GM12801 (cell line): ENCODE data around the gene GAPVD1.

Source experiments
- TF ChIP-seq, protein P1 (sequence below): IDR thresholded peaks from one replicate; pipeline ENCODE4 v1.5.1; 2011; ENCODE audit warnings: control low read depth; ENCODE audit not compliant: insufficient read length; ENCODE audit errors: extremely low read depth

GAPVD1 gene

DNA sequence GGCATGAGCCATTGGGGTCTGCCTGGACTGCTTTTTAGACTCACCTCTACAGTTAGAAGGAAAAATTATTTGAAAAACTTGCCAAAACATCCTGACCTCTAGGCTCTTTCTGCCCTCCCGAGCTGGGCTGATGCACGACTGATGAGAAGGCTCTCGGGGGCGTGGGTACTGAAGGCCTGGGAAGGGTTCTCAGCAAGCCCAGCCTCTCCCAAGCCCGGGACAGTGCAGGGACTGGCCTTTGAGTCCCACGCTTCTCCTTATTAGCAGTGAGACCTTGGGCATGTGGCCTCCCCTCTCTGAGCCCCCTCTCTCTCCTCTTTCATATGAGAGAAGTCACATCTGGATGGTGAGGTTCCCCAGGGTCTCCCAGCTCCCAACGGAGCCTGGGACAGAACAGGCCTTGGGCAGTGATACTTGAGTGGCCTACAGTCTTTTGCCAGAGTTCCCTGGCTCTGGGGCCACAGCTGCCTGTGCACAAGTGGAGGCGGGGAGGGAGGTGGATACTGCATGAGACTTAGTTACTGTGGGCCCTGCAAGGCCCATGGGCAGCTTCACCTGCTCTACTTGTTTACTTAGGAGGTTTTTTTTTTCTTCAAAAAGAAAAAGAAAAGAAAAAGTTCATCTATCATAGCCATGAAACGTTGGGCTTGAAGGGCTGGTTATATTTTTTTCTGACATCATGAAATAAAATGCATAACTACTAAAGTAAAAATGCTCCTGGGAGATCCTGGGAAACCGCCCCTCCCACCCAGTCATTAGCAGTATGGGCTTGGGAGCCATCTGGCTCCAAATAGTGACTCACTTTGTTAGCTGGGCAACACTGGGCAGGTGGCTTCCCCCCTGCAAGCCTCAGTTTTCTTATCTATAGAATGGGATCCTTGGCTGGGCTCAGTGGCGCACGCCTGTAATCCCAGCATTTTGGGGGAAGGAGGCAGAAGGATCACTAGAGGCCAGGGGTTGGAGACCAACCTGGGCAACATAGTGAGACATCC is 139.4 kb downstream of the GAPVD1 start:
- TF ChIP-seq, protein P1, sequence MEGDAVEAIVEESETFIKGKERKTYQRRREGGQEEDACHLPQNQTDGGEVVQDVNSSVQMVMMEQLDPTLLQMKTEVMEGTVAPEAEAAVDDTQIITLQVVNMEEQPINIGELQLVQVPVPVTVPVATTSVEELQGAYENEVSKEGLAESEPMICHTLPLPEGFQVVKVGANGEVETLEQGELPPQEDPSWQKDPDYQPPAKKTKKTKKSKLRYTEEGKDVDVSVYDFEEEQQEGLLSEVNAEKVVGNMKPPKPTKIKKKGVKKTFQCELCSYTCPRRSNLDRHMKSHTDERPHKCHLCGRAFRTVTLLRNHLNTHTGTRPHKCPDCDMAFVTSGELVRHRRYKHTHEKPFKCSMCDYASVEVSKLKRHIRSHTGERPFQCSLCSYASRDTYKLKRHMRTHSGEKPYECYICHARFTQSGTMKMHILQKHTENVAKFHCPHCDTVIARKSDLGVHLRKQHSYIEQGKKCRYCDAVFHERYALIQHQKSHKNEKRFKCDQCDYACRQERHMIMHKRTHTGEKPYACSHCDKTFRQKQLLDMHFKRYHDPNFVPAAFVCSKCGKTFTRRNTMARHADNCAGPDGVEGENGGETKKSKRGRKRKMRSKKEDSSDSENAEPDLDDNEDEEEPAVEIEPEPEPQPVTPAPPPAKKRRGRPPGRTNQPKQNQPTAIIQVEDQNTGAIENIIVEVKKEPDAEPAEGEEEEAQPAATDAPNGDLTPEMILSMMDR = no peak

DNA sequence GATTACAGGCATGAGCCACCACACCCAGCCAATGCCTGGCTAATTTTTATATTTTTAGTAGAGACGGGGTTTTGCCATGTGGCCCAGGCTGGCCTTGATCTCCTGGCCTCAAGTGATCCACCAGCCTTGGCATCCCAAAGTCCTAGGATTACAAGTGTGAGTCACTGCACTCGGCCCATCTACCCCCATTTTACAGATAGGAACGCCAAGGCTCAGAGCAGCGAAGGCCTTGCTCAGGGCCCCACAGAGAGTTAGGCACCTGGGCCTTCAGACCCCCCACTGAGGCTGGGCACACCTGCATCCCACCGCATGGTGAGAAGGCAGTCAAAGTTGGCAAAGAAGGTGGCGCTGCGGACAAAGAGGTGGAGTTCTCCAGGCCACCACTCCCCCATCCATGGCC is 143.1 kb downstream of the GAPVD1 start:
- TF ChIP-seq, protein P1 = no peak

DNA sequence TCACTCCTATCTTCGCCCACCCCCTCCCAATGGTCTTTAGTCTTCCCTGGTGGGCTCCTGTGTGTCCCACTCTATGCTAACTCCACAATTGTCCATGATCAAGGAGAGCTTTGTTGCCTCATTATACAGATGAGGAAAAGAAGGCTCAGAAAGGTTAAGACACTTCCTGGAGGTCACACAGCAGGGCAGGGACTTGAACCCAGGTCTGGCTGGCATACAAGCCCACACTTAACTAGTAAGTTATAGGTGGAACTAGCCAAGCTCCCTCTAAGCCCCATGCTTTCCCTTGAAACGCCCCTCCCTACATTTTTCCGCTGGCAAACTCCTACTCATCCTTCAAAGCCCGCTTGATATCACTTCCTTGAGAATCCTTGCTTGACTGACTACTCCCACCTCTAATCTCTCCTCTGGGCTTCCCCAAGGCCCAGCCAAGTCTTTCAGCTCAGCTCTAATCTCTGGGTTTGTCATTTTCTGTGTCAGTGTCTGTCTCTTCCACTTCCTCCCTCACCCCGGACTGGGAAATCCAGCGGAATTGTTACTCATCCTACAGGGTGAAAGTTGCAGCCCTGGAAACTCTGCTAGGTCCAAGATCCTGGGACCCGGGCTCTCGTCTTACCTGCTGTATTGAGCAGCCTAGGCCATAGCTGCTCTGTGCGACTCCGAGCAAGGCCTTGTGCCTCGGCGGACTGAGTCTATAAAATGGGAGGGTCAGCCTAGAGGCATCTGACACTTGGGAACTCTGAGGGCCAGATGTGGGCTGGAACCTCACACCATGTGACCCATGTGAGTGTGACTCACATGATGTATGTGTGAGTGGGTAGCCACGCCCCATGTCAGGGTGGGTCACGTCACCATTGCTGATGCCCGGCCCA is 144.5 kb downstream of the GAPVD1 start:
- TF ChIP-seq, protein P1 = no peak

DNA sequence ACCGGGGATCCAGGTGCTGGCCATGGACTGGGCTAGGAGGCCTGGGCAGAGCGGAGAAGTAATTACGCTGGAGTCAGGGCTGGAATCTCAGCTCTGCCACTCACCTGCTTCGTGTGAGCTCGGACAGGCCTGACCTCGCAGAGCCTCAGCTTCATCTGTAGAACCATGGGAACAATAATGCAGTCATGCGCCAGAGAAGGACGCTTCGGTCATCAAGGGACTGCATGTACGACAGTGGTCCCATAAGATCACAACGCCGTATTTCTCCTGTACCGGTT is 145.1 kb downstream of the GAPVD1 start:
- TF ChIP-seq, protein P1 = no peak

DNA sequence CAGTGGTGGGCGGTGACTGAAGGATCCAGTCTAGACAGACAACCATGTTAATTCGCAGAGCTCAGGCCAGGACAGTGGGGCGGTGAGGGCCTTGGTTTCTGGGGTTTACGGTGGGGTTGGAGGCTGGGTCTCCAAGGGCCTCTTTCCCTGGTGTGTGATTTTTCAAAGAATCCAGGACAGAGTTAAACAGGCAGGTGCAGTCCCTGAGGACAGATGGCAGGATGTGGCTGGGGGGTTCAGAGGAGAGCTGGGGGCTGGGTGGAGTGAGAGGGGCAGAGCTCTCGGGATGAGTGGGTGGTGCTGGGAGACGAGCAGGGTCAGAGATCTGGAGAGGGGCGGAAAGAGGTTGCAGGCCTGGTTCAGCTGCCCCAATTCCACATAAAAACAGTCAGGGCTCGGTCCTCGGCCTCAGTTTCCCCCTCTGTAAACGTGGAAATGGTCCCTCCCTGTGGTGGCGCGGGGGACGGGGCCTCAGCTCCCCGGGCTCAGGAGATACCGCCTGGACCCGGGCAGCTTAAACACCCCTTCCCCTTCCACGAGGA is 145.9 kb downstream of the GAPVD1 start:
- TF ChIP-seq, protein P1 = no peak

DNA sequence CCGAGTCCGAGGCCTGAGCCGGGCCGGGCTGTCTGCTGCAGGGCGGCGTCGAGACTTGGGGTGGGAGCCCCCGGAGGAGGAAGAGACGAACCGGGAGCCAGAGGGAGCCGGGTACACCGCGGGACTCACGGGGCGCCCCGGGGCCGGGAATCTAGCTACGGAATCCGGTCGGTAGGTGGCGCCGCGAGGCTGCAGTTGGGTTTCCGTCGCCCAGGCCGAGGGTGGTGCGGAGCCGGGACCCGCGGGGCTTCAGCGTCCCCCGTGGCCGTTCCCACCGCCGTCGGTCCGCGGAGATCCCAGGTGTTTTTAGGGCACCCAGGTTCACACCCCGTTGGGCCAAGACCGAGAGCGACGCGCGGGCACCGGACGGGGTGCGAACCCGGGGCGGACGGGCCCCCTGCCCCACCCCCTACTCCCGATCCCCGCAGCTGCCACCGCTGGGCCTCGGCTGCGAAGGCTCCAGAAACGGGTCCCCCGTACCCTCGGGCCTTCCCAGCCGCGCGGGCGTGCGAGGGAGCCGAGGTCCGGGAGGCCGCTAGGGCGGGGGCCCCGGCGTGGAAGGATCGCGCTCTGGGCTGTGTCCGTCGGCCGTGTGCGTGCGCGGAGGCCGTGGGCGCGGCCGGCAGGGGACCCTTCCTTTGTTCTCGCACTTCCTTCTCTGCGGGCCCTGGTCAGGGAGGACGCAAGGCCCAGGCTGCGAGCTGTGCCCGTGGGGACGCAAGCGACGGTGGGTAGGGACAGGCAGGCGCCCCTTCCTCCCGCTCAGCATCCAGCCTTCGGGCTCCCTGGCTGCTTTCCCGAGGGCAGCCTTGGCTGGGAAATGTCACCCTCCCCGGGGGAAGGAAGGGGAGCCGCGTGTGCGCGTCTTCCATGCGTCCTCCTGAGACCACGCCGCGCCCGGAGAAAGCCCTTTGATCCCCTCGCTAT is 146.6 kb downstream of the GAPVD1 start:
- TF ChIP-seq, protein P1 = no peak

DNA sequence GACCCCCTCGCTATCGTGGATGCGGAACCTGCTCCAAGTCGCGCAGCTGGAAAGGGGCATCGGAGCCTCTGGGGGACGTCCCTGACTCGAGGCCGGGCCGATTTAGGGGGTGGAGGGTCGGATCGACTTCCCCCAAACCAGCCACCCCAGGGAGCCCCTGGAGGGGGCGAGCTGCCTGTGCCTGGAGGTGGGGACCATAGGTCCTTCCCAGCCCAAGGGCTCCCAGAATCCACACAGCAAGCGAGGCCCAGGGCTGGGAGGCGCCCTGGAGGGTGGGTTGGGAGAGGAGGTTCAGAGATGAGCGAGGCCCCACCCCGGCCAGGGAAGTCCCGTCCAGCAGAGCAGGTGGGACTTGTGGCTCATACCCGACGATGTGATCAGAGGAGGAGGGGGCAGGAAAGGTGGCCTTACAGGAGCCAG is 147.6 kb downstream of the GAPVD1 start:
- TF ChIP-seq, protein P1 = no peak
